GM18507 (cell line): ENCODE results near the gene ZDHHC17.
"Not testable (repeated sequence)": the region's sequence is repeated elsewhere in the genome, so short reads cannot be mapped to it uniquely, and the experiment has no call there.

ENCODE experiments used
- DNase-seq: peaks from one replicate; pipeline ENCODE4 v3.0.0; 2011; ENCODE audit warnings: low read depth; ENCODE audit not compliant: insufficient read length; ENCODE audit errors: extremely low spot score
- FAIRE-seq: peaks from 2 replicates; lab custom pipeline; 2011; peaks lifted over from hg19 to GRCh38; lab: Jason Lieb, UNC

Gene ZDHHC17, protein sequence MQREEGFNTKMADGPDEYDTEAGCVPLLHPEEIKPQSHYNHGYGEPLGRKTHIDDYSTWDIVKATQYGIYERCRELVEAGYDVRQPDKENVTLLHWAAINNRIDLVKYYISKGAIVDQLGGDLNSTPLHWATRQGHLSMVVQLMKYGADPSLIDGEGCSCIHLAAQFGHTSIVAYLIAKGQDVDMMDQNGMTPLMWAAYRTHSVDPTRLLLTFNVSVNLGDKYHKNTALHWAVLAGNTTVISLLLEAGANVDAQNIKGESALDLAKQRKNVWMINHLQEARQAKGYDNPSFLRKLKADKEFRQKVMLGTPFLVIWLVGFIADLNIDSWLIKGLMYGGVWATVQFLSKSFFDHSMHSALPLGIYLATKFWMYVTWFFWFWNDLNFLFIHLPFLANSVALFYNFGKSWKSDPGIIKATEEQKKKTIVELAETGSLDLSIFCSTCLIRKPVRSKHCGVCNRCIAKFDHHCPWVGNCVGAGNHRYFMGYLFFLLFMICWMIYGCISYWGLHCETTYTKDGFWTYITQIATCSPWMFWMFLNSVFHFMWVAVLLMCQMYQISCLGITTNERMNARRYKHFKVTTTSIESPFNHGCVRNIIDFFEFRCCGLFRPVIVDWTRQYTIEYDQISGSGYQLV

DNA sequence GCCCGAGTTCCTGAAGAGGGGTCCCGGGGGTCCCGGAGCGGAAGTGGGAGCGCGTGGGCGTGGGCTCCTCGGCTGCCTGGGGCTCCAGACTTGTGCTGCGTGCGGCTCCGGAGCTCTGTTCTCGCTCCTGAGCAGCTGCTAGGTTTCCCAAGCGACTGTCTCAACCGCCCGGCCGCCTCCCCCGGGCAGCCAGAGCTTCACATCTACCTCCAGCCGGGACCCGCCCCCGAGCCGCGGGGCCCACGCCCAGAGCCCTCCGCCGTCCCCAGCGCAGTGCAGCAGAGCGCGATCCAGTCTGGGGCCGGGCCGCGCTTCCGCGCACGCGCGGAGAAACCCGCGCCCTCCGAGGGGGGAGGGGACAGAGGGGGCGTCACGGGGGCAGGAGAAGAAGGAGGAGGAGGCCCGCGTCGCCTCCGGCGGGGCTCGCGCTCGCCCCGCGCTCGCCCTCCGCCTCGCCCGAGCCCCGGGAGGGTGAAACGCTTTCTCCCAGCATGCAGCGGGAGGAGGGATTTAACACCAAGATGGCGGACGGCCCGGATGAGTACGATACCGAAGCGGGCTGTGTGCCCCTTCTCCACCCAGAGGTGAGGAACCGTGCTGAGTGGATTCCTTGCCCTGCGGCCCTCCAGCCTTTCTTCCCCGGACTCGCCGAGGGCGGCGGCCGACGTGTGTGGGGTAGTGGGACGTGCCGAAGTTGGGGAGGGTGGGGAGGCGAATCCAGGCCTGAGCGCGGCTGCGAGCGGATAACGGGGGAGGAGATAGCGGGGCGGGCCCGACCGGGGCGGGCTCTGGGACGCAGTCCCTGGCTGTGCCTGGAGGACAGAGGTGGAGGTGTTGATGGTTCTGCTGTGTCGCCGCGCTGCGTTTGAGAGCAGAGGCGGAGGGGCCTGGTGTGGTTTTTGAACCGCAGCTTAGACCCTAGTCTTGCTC, at the start of gene ZDHHC17:
Gene ZDHHC17, plus strand, starts transcription at position 370 of the 930 bp plus-strand sequence. Its CDS starts 122 bp downstream, at position 492.
- peak; percentile 81 for DNase-seq
- peak; percentile 82 for FAIRE-seq

DNA sequence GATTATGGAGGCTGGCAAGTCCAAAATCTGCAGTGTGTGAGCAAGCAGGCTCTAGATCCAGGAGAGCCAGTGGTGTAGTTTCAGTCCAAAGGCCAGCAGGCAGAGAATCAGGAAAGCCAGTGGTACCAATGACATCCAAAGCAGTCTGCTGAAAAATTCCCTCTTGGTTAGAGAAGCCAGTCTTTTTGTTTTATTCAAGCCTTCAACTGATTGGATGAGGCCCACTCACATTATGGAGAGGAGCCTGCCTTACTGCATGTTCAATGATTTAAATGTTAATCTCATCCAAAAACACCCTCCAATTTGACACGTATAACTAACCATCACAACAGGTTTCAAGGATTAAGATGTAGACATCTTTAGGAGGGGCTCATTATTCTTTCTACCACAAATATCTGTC, 49.5 kb upstream of the ZDHHC17 start:
- FAIRE-seq (no peak), DNase-seq (no peak)

DNA sequence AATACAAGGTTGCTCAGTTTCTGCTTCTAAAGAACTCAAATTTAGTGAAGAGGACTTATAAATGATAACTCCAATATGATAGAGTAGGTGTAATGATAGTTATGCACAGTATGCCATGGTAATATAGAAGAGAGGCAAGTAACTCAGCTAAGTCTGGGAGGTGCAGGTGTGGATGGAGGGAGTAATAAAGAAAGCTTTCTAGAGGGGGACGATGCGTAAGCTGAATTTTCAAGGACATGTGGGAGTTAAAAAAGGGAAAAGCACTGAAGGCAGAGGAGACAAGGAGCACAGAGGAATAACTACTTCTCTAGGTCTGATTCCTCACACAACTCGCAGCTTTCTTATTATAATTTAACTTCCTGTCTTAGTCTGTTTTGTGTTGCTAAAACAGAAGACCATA, 49.1 kb upstream of the ZDHHC17 start:
- DNase-seq, result no peak
- FAIRE-seq, result no peak

DNA sequence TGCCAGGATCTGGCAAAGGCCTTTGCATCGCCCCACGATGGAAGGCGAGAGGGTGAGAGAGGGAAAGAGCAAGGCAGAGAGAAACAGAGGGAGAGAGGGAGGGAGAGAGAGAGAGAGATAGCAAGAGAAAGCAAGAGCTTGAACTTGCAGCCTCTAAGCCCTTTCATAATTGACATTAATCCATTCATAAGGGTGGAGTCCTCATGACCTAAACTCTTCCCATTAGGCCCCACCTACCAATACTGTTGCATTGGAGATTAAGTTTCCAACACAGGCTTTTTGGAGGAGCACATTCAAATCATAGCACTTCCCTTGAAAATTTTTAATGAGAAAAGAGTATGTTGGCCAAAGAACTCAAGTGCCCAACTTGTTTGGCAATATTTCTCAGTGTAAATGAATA, 48.6 kb upstream of the ZDHHC17 start:
- DNase-seq, result no peak
- FAIRE-seq, result no peak

DNA sequence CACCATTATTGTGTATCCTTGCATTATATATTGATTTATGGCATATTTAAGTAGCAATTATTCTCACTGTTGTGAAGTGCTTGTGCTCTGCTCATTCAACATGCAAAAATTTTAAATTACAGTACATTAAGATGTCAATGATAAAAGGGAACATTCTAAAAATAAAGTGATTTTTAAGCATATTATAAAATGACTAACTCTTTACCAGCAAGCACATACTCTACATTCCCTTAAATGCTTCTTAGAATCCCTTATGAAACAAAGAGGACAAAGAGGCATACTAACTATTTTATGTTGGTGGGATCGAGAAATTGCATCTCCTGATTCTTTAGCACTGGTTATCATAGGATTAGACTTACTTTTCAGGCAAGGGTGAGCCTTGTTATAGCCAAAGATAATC, 46.6 kb upstream of the ZDHHC17 start:
- no peak for DNase-seq
- FAIRE-seq, result no peak

DNA sequence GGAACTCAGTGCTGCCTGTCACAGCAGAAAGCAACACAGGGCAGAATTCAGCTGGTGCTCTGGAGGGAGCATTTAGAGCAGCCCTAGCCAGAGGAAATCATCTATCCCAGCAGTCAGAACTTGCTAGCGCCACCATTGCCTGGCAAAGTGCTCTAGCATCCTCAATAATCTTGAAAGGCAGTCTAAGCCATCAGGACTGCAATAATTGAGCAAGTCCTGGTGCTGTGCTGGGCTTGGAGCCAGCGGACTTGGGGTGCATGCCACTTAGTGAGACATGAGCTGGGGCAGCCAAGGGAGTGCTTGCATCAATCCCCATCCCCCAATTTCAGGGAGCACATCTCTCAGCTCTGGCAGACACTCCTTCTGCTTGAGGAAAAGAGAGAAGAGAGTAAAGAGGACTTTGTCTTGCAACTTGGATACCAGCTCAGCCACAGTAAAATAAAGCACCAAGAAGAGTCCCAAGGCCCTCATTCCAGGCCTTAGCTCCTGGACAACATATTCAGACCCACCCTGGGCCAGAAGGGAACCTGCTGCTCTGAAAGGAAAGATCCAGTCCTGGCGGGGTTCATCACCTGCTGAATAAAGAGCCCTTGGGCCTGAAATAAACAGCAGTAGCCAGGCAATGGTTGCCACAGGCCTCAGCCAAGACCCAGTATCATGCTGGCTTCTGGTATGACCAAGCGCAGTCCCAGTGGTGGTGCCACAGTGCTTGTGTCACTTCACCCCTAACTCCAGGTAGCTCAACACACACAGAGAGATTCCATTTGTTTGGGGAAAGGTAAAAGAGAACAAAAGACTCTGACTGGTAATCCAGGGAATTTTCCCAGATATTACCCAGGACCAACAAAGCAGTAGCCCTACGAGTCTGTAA, 44.5 kb upstream of the ZDHHC17 start:
- no peak for FAIRE-seq
- DNase-seq, result no peak

DNA sequence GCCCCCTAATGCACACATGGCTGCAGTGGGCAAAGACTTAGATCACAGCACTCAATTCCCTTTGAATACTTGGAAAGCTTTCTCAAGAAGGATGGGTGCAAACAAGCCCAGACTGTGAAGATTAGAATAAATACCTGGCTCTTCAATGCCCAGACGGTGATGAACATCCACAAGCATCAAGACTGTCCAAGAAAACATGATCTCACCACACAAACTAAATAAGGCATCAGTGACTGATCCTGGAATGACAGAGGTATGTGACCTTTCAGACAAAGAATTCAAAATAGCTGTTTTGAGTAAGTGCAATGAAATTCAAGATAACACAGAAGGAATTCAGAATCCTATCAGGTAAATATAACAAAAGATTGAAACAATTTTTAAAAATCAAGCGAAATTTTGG, 43.8 kb upstream of the ZDHHC17 start:
- DNase-seq, result no peak
- FAIRE-seq, result no peak

DNA sequence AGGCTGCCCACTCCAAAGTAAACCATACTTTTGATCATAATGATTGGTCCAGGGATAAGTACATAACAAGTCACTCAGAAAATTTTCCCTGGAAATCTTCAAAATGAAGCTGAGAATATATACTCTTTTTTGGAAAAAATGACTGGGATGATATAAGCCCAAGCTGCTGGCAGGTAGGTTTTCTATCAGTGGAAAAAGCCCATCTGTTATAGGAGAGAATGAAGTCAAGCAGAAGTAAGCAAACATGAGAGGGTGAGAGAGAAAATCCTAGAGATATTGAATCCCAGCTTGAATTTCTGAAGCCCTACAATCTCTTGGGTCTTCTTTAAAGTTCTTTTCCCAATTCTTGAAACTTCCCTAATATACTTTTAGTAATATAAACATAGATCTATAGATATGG, 37.3 kb upstream of the ZDHHC17 start:
- FAIRE-seq (no peak), DNase-seq (no peak)

DNA sequence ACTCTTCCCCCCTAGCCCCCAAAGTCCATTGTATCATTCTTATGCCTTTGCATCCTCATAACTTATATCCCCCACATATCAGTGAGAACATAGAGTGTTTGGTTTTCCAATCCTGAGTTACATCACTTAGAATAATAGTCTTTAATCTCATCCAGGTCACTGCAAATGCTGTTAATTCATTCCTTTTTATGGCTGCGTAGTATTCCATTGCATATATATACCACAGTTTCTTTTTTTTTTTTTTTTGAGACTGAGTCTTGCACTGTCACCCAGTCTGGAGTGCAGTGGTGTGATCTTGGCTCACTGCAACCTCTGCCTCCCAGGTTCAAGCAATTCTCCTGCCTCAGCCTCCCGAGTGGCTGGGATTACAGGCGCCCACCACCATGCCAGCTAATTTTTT, 31.7 kb upstream of the ZDHHC17 start:
- not testable (repeated sequence) for FAIRE-seq, DNase-seq

DNA sequence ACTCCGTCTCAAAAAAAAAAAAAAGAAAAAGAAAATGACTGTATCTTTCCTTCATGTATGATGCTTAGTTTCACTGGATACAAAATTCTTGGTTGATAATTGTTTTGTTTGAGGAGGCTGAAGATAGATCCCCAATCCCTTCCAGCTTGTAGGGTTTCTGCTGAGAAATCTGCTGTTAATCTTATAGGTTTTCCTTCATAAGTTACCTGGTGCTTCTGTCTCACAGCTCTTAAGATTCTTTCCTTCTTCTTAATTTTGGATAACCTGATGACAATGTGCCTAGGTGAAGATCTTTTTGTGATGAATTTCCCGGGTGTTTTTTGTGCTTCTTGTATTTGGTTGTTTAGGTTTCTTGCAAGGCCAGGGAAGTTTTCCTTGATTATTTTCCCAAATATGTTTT, 26.2 kb upstream of the ZDHHC17 start:
- not testable (repeated sequence) for DNase-seq, FAIRE-seq

DNA sequence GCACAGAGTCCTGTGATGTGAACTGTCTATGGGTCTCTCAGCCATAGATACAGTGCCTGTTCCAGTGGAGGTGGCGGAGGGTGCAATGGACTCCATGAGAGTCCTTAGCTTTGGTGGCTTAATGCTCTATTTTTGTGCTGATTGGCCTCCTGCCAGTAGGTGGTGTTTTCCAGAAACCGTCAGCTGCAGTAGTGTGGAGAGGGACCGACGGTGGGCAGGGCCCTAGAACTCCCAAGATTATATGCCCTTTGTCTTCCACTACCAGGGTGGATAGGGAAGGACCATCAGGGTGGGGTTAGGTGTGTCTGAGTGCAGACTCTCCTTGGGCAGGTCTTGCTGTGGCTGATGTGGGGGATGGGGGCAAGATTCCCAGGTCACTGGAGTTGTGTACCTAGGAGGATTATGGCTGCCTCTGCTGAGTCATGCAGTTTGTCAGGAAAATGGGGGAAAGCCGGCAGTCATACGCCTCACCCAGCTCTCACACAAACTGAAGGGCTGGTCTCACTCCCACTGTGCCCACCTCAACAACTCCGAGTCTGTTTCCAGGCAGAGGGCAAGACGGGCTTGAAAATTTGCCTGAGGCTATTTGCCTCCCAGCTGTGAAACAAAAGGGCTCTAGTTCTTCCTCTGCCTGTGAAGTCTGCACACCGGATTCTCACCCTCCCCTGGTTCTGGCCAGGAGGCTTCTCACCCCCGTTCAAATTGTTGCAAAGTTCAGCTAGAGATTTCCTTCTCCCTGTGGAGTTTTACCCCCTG, 24.9 kb upstream of the ZDHHC17 start:
- DNase-seq (no peak), FAIRE-seq (no peak)

DNA sequence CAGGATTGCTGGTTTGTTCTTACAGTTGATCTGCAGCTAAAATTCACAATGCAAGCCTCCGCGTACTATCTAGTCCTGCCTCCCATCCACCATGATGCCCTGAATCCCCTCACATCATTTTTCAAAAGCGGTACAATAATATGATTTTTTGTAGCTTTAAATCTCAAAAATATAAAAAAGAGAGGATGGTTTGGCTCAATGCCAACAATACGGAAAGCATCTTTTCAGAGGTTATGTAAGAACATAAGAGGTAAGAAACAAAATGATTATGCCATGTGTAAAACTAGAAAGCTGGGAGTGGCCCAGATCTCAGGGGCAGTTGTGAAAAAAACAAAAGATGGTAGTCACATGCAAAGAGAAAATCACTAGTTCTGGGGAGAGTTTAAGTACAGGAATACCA, 24.0 kb upstream of the ZDHHC17 start:
- no peak for DNase-seq
- FAIRE-seq, result no peak

DNA sequence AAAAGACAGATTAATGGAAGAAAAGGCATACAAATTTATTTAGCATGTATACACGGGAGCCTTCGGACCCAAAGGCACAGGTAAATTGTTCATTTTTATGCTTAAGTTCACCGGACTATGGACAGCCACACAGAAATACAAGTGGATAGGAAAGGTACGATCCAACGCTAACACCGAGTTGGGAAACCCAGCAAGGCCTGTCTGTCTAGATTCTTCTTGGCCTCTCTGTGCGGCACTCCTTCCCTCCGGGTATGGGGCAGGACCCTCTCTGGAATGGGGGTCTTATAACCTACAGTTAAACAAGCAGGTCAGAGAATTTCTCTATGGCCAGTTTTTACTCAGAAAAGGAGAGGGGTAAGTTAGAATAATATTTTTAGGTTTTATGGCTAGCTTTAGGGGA, 23.4 kb upstream of the ZDHHC17 start:
- FAIRE-seq (no peak), DNase-seq (no peak)

DNA sequence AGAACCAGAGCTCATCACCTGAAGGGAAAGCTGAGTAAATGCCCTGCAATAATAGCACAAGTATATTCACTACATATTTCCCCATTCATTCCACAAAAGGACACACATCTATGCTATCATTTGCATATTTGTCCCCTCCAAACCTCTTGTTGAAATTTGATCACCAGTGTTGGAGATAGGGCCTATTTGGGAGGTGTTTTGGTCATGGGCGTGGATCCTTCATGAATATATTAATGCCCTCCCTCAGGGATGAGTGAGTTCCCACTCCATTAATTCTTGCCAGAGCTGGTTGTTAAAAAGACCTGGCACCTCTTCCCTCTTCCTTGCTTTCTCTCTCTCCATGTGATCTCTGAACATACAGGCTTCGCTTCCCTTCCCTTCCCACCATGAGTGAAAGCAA, 18.6 kb upstream of the ZDHHC17 start:
- DNase-seq (no peak), FAIRE-seq (no peak)

DNA sequence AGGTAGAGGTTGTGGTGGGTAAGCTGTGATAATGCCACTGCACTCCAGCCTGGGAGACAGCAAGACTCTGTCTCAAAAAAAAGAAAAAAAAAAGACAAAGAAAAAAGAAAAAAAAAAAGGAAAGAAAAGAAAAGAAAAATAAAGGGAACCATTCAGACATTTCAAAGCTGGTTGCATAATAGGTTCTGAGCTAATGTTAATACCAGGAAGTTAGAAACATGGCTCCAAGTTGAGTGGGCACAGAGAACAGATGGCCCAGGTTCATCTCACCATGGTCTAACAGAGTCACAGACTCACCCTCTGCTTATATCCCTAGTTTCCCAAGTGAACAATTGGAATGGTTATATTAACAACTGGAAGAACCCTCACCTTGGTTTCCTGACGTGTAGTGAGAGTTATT, 17.4 kb upstream of the ZDHHC17 start:
- FAIRE-seq (no peak), DNase-seq (no peak)

DNA sequence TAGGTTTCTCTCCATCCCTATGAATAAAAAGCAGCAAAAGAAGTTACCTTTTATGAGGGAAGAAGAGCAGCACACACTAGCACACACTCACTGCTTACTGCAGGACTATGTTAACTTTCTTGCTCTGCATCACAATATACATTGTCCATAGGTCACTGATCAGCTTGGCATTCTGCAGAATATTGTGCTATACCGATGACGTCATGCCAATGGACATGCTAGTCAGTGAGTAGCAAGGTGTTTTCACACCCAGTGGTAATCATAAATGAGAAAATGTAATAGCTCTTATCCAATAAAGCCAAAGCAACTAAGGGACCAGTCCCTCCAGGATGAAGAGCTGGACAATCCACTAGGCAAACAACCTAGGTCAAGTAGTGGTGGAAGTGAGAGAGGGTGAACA, 16.7 kb upstream of the ZDHHC17 start:
- DNase-seq (no peak), FAIRE-seq (no peak)

DNA sequence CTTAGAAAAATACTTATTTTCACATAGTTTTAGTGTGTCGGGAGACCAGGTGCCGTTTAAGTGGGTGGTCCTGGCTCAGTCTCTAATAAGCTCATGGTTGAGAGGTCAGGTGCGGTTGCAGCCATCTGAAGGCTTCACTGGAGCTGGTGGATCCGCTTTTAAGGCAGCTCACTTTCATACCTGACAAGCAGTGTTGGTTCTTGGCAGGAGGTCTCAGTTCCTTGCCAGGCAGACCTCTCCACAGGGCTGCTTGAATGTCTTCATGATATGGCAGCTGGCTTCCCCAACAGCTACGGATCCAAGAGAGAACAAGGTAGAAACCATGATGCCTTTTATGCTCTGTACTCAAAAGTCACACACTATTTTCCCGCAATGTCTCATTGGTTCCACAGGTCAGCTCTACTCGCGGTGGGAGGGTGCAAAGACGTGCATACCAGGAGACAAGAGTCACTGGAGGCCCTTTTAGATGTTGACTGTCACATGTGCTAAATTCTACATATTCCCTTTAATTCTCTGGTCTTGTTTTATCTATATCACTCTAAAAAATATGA, 8.0 kb upstream of the ZDHHC17 start:
- FAIRE-seq (no peak), DNase-seq (no peak)

DNA sequence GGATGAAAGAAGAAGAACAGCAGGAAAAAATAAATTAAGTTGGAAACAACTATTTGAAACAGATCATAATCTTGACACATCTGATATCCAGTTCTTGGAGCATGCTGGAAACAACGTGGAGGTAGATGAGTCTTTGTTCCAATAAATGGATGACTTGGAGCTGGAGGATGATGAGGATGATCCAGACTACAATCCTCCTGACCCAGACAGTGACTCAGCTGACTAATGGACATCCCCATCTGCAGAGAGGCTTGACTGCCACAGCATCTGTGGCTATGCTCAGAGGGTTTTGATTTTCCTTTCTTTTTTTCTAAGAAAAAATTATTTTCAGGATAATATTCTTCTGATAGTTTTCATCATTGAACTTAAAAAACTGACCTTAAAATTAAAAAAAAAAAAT, 6.2 kb upstream of the ZDHHC17 start:
- FAIRE-seq (no peak), DNase-seq (no peak)
